SK-N-MC (cell line): ENCODE measurements around the gene NPHP3.

Experiments
- EZH2 ChIP-seq: fragments of 200-600 bp; sonication (generic); IDR thresholded peaks from one replicate; pipeline ENCODE4 v1.6.1; 2017; ENCODE audit warnings: antibody characterized with exemption
- POLR2AphosphoS5 ChIP-seq: IDR thresholded peaks from 2 replicates; pipeline ENCODE4 v1.6.1; 2012; ENCODE audit warnings: mild to moderate bottlenecking, low read depth, low read length, borderline replicate concordance

GRCh38 chr3:132695422-132695821 lies 26.8 kb downstream of the NPHP3 start:
- no peak for TF ChIP-seq EZH2
- TF ChIP-seq POLR2AphosphoS5, result no peak
